H1 (cell line): ENCODE data around the gene BCAR3. TPM values are rescaled to one million over a fixed set of nuclear protein-coding genes. Genes with fewer than 3 reads are reported as not detected.

ENCODE experiments used
- SIRT6 ChIP-seq: IDR thresholded peaks from one replicate; pipeline ENCODE4 v1.7.1; 2012; ENCODE audit warnings: low read length, inconsistent platforms
- polyA plus RNA-seq, 7 experiments: library from polyadenylated mRNA; depleted of rRNA in 3 of 7; stranded (reverse) in 5 of 7; unstranded in 2 of 7; fragments of >200 nt in 5 of 7; fragments of 200-250 nt in 2 of 7; gene quantifications; 1 replicate in 5 of 7; 2 replicates in 1 of 7; 4 replicates in 1 of 7; pipeline versions ENCODE4 v1.2.1 to v1.2.3, GENCODE V29; 2011 to 2013; ENCODE audit warnings: missing spikeins in 2 of 7, mixed read lengths in 2 of 7
- total RNA-seq: library from RNA; stranded (reverse); fragmentation: NEBNext Ultra II Directional; extraction: Animal tissue kit (Norgen Biotek cat#: 25700); gene quantifications from 2 replicates; pipeline ENCODE4 v1.2.1, GENCODE V29; 2021

Gene BCAR3
- total and polyA plus RNA-seq, 2 of the 8 experiments (the other 6 are each of a cell fraction or from before 2014, with no cell fraction given): 5.6 to 9.2 TPM

GRCh38 chr1:93604411-93604810, 77.2 kb downstream of the BCAR3 start (continued):
- TF ChIP-seq SIRT6: no peak
